HepG2 (cell line): ENCODE results near the gene TEKT5. TPM values are rescaled to one million over a fixed set of nuclear protein-coding genes. Genes with fewer than 3 reads are reported as not detected.
A peak's percentile ranks its signal among the peaks of the same experiment; 100 is the strongest.

Source experiments
- AFF4 ChIP-seq: sonication (generic); formaldehyde crosslinking; IDR thresholded peaks from 2 replicates; pipeline ENCODE4 v1.4.0; 2020; ENCODE audit warnings: missing genetic modification reagents
- BCLAF1 ChIP-seq: fragments of 450-650 bp; IDR thresholded peaks from 2 replicates; pipeline ENCODE4 v1.6.1; 2017; ENCODE audit warnings: mild to moderate bottlenecking
- CREM ChIP-seq, 2 experiments: sonication (generic) in 1 of 2; formaldehyde crosslinking in 1 of 2; IDR thresholded peaks; 2 replicates each; pipeline versions ENCODE4 v1.4.0 to v1.6.1; 2016 to 2020; ENCODE audit warnings: antibody characterized with exemption in 1 of 2, mild to moderate bottlenecking in 1 of 2, missing genetic modification reagents in 1 of 2
- ELF4 ChIP-seq: sonication (generic); formaldehyde crosslinking; IDR thresholded peaks from 2 replicates; pipeline ENCODE4 v1.5.0; 2020; ENCODE audit warnings: missing genetic modification reagents, mild to moderate bottlenecking, moderate library complexity, borderline replicate concordance
- FOXP1 ChIP-seq, 2 experiments: fragments of 450-650 bp in 1 of 2; IDR thresholded peaks; 2 replicates each; pipeline ENCODE4 v1.6.1; 2017 to 2018; ENCODE audit warnings: antibody characterized with exemption in 1 of 2
- HOMEZ ChIP-seq: IDR thresholded peaks from 2 replicates; pipeline ENCODE4 v1.6.1; 2016; ENCODE audit warnings: low read depth
- MAZ ChIP-seq, 2 experiments: sonication (generic) in 1 of 2; formaldehyde crosslinking in 1 of 2; IDR thresholded peaks; 2 replicates each; pipeline versions ENCODE4 v1.5.0 to v1.6.1; 2012 to 2020; ENCODE audit warnings: low read depth in 2 of 2, mild to moderate bottlenecking in 2 of 2, borderline replicate concordance in 1 of 2, improper control_type of control experiment in 1 of 2, low read length in 1 of 2, missing genetic modification reagents in 1 of 2, moderate library complexity in 1 of 2
- MTERF4 ChIP-seq: sonication (generic); formaldehyde crosslinking; IDR thresholded peaks from 2 replicates; pipeline ENCODE4 v1.8.0; 2023; ENCODE audit warnings: mild to moderate bottlenecking, missing genetic modification reagents
- NR1H2 ChIP-seq: sonication (generic); formaldehyde crosslinking; IDR thresholded peaks from 2 replicates; pipeline ENCODE4 v1.8.1; 2022; ENCODE audit warnings: low read depth, missing genetic modification reagents, borderline replicate concordance
- PCBP1 ChIP-seq: fragments of 200-400 bp; formaldehyde crosslinking; IDR thresholded peaks from 2 replicates; pipeline ENCODE4 v1.6.1; 2017; ENCODE audit warnings: mild to moderate bottlenecking, low read depth, low read length, borderline replicate concordance
- PHB2 ChIP-seq: fragments of 450-650 bp; IDR thresholded peaks from 2 replicates; pipeline ENCODE4 v1.6.1; 2018; ENCODE audit not compliant: partially characterized antibody
- PHF21A ChIP-seq: sonication (generic); formaldehyde crosslinking; IDR thresholded peaks from 2 replicates; pipeline ENCODE4 v1.5.0; 2020; ENCODE audit warnings: mild to moderate bottlenecking, missing genetic modification reagents
- RAD51 ChIP-seq: fragments of 450-650 bp; IDR thresholded peaks from 2 replicates; pipeline ENCODE4 v1.6.1; 2016; ENCODE audit warnings: borderline replicate concordance
- SIX4 ChIP-seq: sonication (generic); formaldehyde crosslinking; IDR thresholded peaks from 2 replicates; pipeline ENCODE4 v1.4.0; 2020; ENCODE audit warnings: missing genetic modification reagents
- ZBTB7A ChIP-seq: sonication (generic); formaldehyde crosslinking; IDR thresholded peaks from 2 replicates; pipeline ENCODE4 v1.8.0; 2022; ENCODE audit warnings: mild to moderate bottlenecking, missing genetic modification reagents
- ZNF143 ChIP-seq: sonication (generic); formaldehyde crosslinking; IDR thresholded peaks from 2 replicates; pipeline ENCODE4 v1.4.0; 2020; ENCODE audit warnings: missing genetic modification reagents
- ZNF160 ChIP-seq: sonication (generic); formaldehyde crosslinking; IDR thresholded peaks from 2 replicates; pipeline ENCODE4 v1.8.0; 2022; ENCODE audit warnings: mild to moderate bottlenecking, inconsistent platforms, missing genetic modification reagents
- ZNF17 ChIP-seq: sonication (generic); formaldehyde crosslinking; IDR thresholded peaks from 2 replicates; pipeline ENCODE4 v1.5.0; 2020; ENCODE audit warnings: mild to moderate bottlenecking, missing genetic modification reagents
- ZNF567 ChIP-seq: sonication (generic); formaldehyde crosslinking; IDR thresholded peaks from 2 replicates; pipeline ENCODE4 v1.8.1; 2023; ENCODE audit warnings: mild to moderate bottlenecking, missing genetic modification reagents, borderline replicate concordance
- ZNF782 ChIP-seq: sonication (generic); formaldehyde crosslinking; IDR thresholded peaks from 2 replicates; pipeline ENCODE4 v1.4.0; 2020; ENCODE audit warnings: missing genetic modification reagents, mild to moderate bottlenecking, borderline replicate concordance
- polyA plus RNA-seq, 8 experiments: library from polyadenylated mRNA; depleted of rRNA in 3 of 8; stranded (reverse) in 7 of 8; unstranded in 1 of 8; fragments of >200 nt; fragmentation: Illumina TruSeq in 4 of 8; extraction: Trizol in 4 of 8; gene quantifications; 2 replicates each; pipeline versions ENCODE4 v1.2.1 to v1.2.3, GENCODE V29; 2011 to 2016; ENCODE audit warnings: low read depth in 4 of 8, missing spikeins in 1 of 8, mixed read lengths in 1 of 8; ENCODE audit not compliant: insufficient read depth in 1 of 8
- total RNA-seq, 5 experiments: library from RNA; depleted of rRNA; stranded (reverse); fragments of >200 nt; fragmentation: Illumina TruSeq; extraction: Trizol; gene quantifications; 2 replicates each; pipeline ENCODE4 v1.2.3, GENCODE V29; 2016; ENCODE audit warnings: low read depth in 1 of 5

The TEKT5 gene
- total and polyA plus RNA-seq, 2 of the 13 experiments (the other 11 are each of a cell fraction or from before 2014, with no cell fraction given): 0.16 TPM; not detected in 1

- TF ChIP-seq AFF4 (CRISPR knock-in tag): no peak
- TF ChIP-seq FOXP1 (IDR thresholded peaks at IDR 0.05): peak; percentile 95
- peak; percentile 99 for TF ChIP-seq FOXP1 (CRISPR knock-in tag; IDR thresholded peaks at IDR 0.05)
- peak; percentile 46; the same call in 1 of the 2 replicates for TF ChIP-seq SIX4 (CRISPR knock-in tag)
- TF ChIP-seq BCLAF1: no peak
- no peak for TF ChIP-seq ZNF782
- no peak for TF ChIP-seq MTERF4 (CRISPR knock-in tag)
- no peak for TF ChIP-seq ZBTB7A
- TF ChIP-seq MAZ (IDR thresholded peaks at IDR 0.05; ENCODE audit: borderline replicate concordance, low read depth, low read length): no peak
- no peak; the same call in 1 of the 2 replicates for TF ChIP-seq MAZ (CRISPR knock-in tag; IDR thresholded peaks at IDR 0.05; ENCODE audit: low read depth)
- TF ChIP-seq PHF21A (CRISPR knock-in tag): peak; percentile 83; the same call in 1 of the 2 replicates
- TF ChIP-seq HOMEZ (CRISPR knock-in tag): no peak
- peak; percentile 91 for TF ChIP-seq CREM (IDR thresholded peaks at IDR 0.05)
- TF ChIP-seq CREM (CRISPR knock-in tag; IDR thresholded peaks at IDR 0.05): no peak
- no peak for TF ChIP-seq ZNF160 (CRISPR knock-in tag)
- no peak for TF ChIP-seq ZNF567 (CRISPR knock-in tag)
- TF ChIP-seq PCBP1: no peak
- TF ChIP-seq RAD51: no peak
- TF ChIP-seq ELF4 (CRISPR knock-in tag): peak; percentile 89
- no peak for TF ChIP-seq ZNF17 (CRISPR knock-in tag)
- TF ChIP-seq NR1H2 (CRISPR knock-in tag): no peak
- TF ChIP-seq PHB2: no peak
- TF ChIP-seq ZNF143: no peak
Observed at GRCh38 chr16:10610499-10611184, 84.1 kb downstream of the TEKT5 start (continued).
